ENCODE results near the gene RYR2.

RYR2 gene

DNA sequence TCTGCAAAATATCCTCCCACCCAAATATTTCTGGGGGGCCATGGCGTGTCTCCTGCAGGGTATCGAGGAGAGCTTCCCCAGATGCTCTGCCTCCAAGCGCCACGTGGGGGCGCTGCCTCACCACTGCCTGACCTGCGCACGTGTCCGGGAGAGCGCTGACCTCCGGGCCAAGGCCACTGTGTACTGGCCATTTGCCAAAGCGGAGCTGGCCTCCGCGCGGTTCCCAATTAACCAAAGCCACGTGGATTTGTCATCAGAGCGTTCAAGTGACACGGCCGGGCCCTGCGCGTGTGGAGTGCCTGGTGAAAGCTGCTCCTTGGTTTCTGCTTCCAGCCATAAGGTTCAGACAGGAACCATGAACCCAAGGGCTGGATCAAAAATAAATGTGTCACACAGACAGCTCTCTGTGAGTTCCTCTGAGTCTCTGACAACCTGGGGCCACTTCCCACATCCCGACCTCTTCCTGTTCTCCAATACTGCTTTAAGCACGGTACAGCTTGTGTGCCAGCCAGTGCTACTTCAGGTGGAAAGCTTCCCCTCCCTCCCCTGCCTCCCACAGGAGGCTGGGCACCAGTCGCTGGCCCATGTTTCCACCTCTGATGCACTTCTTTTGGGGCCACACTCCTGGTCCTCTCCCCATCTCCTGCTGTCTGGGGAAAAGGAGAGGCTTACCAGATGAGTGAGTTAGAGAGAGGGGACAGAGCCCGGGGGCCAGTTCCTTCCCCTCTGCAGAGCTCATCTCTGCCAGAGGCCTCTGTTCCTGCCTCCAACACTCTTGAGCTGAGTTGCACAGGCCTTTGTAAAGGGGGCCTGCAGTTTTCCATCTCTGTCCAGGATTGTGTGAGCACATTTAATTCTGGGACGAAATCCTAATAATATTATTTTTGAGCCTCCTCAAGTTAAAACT lies 822.6 kb downstream of the RYR2 start:
- no peak for DNase-seq (ENCODE audit: low read depth)

DNA sequence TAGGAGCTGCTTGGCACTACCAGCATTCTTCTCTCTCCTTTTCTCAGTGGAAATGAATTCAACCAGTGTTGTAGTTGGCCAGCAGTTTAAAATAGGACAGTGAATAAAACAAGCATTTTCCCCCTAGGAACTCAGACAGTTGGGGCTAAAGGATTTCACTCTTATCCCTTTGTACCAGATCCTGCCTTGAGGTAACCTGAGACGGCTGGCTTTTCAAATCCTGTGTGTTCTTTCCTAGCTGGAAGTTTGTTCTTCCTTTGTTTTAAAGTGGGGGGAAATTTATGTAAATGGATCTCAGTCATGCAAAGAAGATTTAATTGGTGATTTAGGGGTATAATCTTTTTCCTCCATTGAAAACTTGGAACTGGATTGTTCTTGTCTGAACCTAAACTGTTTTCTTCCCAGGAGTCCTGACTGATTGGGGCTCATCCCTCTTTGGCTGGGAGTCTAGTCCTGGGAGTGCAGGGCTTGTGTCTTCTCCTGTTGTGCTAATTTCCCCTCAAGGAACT lies 825.5 kb downstream of the RYR2 start:
- DNase-seq (ENCODE audit: low read depth) = no peak

DNA sequence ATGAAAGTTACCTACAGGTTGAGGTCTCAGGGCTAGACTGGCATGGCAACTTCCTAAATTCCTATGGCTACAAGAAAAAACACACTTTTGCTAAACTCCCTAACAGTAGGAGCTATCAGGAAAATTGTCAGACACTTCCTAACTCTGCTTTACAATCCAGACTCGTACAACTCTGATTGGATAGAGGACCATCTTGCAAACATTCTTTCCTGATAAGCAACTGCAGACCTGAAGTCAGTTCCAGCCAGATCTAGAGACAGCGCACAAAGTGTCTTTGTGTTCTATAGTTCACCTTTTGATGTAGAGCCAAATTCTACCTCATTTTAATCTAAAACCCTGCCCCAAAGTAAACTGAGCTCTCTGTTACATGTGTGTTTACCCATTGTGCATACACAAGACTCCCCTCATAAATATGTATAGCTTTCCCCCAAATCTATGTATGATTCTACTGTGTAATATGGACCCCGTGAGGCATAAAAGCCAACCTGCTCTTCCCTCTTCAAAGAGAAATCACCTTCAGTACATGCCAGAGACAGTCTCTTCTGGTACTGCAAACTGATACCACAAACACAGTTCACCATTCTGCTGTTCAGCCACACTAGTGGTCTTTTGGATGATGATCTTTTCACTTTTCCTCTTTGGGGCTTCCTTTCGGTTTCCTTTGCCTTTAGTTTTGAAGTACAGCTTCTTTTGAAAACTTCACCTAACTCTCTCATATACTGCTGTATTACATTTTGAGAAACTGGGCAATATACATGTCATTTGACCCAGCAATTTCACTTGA lies 827.0 kb downstream of the RYR2 start:
- no peak for DNase-seq (ENCODE audit: low read depth)

DNA sequence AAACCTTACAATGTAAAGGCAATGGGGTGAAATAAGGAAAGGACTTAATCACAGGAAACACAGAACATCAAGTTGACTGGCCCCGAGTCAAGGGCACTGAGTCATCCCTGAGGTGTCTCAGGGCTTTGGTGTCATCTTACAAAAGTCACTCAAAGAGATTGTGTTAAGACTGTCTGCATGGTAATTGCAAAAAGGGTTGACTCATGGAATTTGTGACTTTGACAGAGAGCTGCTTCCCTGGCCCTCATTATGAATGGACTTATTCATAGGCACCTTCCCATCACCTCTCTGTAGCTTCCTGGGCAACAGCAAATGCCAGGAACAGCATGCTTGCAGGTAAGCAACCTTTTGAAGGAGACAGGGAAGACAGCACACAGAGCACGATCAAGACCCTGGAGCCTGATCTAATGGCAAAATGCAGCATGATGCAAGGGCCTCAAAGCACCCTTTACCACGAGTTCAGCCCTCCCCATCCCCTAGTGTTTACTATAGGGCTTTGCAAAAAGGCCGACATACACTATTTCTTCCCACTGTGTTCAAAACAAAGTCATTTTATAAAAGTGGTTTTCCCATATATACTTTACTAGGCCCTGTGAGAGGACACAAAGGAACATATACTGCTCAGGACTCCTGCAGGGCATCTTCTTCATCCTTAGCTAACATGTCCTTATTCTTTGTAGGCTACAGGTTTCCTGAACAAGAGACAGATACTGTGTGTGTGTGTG lies 831.7 kb downstream of the RYR2 start:
- DNase-seq (ENCODE audit: low read depth) = no peak

DNA sequence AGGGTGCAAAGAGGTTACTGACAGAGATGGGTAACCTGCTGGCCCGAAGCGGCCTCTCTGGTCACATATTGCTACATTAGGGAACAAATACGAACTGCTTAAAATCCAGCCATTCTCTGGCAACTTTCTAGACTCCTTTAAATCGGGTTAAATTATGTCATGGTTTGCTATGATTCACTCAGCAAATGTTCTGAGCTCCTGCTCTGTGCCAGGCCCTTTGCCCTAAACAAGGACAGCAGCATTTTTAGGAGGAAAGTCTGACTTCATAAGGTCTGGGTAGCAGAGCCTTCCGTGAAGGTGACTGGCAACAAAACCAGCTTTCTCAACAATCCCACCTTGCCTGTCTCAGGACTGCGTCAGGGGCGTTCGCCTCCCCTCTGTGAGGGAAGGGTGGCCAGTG lies 833.3 kb downstream of the RYR2 start:
- no peak for DNase-seq (ENCODE audit: low read depth)

DNA sequence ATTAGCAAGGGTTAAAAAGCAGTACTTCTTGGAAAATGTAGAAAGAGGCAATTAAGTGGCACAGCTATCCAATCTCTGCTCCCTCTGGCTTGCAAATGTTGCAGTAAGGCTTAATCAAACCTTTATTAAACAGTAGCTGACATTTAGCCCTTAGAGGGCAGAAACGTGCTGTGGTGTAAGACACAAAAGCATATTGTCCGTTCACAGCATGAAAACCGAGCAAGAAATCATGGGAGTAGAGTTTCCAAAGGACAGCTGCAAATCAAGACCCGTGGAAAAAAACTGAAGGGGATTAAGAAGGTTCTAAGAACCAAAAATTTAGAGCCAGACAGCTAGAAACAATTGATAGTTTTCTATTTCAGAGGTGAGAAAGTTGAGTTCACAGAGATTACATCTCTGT lies 835.6 kb downstream of the RYR2 start:
- DNase-seq (ENCODE audit: low read depth) = no peak

DNA sequence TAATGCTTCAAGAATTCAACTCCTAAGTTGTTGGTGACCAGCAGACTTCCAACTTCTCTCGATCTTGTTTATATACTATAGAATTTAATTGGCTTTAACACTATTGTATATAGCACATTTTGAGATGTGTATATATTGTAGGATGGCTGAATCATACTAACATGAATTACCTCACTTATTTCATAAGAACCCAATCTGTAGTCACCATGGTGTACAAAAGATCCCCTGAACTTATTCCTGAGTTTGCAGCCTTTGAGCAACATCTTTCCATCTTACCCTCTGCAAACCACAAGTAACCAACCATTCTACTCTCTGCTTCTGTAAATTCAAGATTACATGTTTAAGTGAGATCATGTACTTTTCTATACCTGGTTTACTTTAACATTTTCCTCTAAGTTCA lies 836.4 kb downstream of the RYR2 start:
- DNase-seq (ENCODE audit: low read depth) = no peak

DNA sequence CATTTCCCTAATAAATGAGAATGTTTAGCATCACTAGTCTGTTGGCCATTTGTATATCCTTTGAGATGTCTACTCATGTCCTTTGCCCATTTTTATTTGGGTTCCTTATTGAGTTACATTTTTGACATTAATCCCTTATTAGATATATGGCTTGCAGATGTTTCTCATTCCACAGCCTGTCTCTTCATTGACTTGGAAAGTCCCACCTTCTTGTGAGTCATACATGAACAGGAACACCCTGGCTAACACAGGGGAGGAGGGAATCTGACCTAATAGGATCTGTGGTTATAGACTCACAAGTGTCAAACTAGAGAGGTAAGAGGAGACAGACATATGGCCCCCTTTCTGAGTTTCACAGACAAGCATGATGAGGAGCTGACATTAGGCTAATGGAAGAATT lies 837.2 kb downstream of the RYR2 start:
- DNase-seq (ENCODE audit: low read depth) = no peak
